DOHH2 (cell line): Measurements from ENCODE around the gene DNAI2.
"Not testable (repeated sequence)": the region's sequence is repeated elsewhere in the genome, so short reads cannot be mapped to it uniquely, and the experiment has no call there.

Experiments used
- H3F3A ChIP-seq: fragments of 200-600 bp; sonication (generic), shearing (Covaris generic); 2 replicates; pipeline ENCODE4 v1.6.0; 2016; ENCODE audit warnings: antibody characterized with exemption, mild to moderate bottlenecking; ENCODE audit not compliant: control insufficient read depth, insufficient read depth
- H3K27ac ChIP-seq: fragments of 200-600 bp; sonication (generic); 2 replicates; pipeline ENCODE4 v1.5.1; 2014; ENCODE audit warnings: low read depth, mild to moderate bottlenecking, low read length, moderate library complexity
- H3K27me3 ChIP-seq: fragments of 200-600 bp; sonication (generic); 2 replicates; pipeline ENCODE4 v1.6.1; 2014; ENCODE audit warnings: mild to moderate bottlenecking, low read length, mixed read lengths; ENCODE audit not compliant: control insufficient read depth
- H3K36me3 ChIP-seq: fragments of 200-600 bp; sonication (generic); 2 replicates; pipeline ENCODE4 v1.6.1; 2014; ENCODE audit warnings: mild to moderate bottlenecking, low read length, moderate library complexity, mixed read lengths; ENCODE audit not compliant: control insufficient read depth
- H3K4me1 ChIP-seq: fragments of 200-600 bp; sonication (generic); 2 replicates; pipeline ENCODE4 v1.6.1; 2014; ENCODE audit warnings: mild to moderate bottlenecking, low read length, mixed read lengths; ENCODE audit not compliant: control insufficient read depth
- H3K4me2 ChIP-seq: fragments of 200-600 bp; sonication (generic); 2 replicates; pipeline ENCODE4 v1.6.0; 2014; ENCODE audit warnings: mild to moderate bottlenecking, low read length, moderate library complexity
- H3K4me3 ChIP-seq: fragments of 200-600 bp; sonication (generic); 2 replicates; pipeline ENCODE4 v1.5.1; 2014; ENCODE audit warnings: mild to moderate bottlenecking, low read length, mixed read lengths
- H3K79me2 ChIP-seq: fragments of 200-600 bp; sonication (generic); 2 replicates; pipeline ENCODE4 v1.6.1; 2014; ENCODE audit warnings: mild to moderate bottlenecking, low read length, mixed read lengths; ENCODE audit not compliant: control insufficient read depth
- H3K9me2 ChIP-seq: fragments of 200-600 bp; sonication (generic); replicated peaks from 2 replicates; pipeline ENCODE4 v1.6.1; 2014; ENCODE audit warnings: mild to moderate bottlenecking, low read length, mixed read lengths; ENCODE audit not compliant: control insufficient read depth
- H3K9me3 ChIP-seq: fragments of 200-600 bp; sonication (generic); 2 replicates; pipeline ENCODE4 v1.6.1; 2014; ENCODE audit warnings: antibody characterized with exemption, low read length, mixed read lengths; ENCODE audit not compliant: control insufficient read depth, insufficient read depth
- H4K20me1 ChIP-seq: fragments of 200-600 bp; sonication (generic); 2 replicates; pipeline ENCODE4 v1.6.0; 2014; ENCODE audit warnings: low read depth, mild to moderate bottlenecking, antibody characterized with exemption, low read length, moderate library complexity; ENCODE audit not compliant: control insufficient read depth, insufficient read depth
- EZH2phosphoT487 ChIP-seq: fragments of 200-600 bp; sonication (generic); IDR thresholded peaks from 2 replicates; pipeline ENCODE4 v1.6.1; 2017; ENCODE audit warnings: borderline replicate concordance, mild to moderate bottlenecking, antibody characterized with exemption, low read length, moderate library complexity, mixed read lengths
- TF ChIP-seq, protein P1 (sequence below): fragments of 200-600 bp; sonication (generic); IDR thresholded peaks from one replicate; pipeline ENCODE4 v1.5.1; 2014; ENCODE audit warnings: antibody characterized with exemption, mild to moderate bottlenecking, low read depth, low read length; ENCODE audit not compliant: poor library complexity, severe bottlenecking

The DNAI2 gene

DNA sequence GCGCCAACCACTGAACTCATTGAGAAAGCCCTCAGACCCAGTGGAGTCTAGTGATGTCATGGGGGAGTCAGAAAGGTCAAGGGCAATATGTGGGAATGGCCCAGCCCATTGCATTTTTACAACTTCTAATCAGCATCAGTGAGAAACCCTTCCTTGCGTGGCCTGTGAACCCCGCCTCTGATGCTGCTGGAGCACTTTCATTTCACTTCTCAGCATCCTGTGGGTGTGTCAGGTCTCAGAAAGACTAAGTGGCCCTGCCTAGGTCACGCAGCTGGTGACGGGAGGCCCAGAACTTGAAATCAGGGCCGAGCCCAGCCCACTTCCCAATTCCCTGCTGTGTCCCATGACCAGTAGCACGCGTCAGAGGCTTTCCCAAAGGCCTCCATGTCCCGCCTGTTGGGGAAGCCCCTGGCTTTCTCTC lies 6.1 kb downstream of the DNAI2 start:
- TF ChIP-seq EZH2phosphoT487, result no peak
- no peak overlapping the region for H3K4me2 ChIP-seq
- H4K20me1 ChIP-seq, result no peaks in the 10 kb centered on the region
- no peaks in the 10 kb centered on the region for H3K4me1 ChIP-seq
- no peaks in the 10 kb centered on the region for H3K9me2 ChIP-seq
- no peaks in the 10 kb centered on the region for H3F3A ChIP-seq
- no peaks in the 10 kb centered on the region for H3K36me3 ChIP-seq
- no peaks in the 10 kb centered on the region for H3K9me3 ChIP-seq
- H3K27me3 ChIP-seq, result no peaks in the 10 kb centered on the region; the same call in 1 of the 2 replicates
- H3K4me3 ChIP-seq, result no peak overlapping the region
- H3K79me2 ChIP-seq, result no peaks in the 10 kb centered on the region
- H3K27ac ChIP-seq, result no peak overlapping the region

DNA sequence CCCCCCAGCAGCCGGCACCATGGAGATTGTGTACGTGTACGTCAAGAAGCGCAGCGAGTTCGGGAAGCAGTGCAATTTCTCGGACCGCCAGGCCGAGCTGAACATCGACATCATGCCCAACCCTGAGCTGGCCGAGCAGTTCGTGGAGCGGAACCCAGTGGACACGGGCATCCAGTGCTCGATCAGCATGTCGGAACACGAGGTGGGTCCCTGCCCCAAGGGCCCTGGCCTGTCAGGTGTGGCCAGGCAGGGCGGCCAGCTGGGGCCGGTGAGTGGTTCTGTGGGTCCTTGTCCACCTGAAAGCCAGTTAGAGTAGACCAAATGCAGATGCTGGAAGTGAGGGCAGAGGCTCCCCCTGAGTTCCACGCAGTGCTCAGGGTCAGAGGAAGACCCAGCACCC lies 7.8 kb downstream of the DNAI2 start:
- no peaks in the 10 kb centered on the region for H3K4me1 ChIP-seq
- no peak overlapping the region for H3K27ac ChIP-seq
- H3K27me3 ChIP-seq, result no peaks in the 10 kb centered on the region
- no peaks in the 10 kb centered on the region for H4K20me1 ChIP-seq
- TF ChIP-seq, protein P1, sequence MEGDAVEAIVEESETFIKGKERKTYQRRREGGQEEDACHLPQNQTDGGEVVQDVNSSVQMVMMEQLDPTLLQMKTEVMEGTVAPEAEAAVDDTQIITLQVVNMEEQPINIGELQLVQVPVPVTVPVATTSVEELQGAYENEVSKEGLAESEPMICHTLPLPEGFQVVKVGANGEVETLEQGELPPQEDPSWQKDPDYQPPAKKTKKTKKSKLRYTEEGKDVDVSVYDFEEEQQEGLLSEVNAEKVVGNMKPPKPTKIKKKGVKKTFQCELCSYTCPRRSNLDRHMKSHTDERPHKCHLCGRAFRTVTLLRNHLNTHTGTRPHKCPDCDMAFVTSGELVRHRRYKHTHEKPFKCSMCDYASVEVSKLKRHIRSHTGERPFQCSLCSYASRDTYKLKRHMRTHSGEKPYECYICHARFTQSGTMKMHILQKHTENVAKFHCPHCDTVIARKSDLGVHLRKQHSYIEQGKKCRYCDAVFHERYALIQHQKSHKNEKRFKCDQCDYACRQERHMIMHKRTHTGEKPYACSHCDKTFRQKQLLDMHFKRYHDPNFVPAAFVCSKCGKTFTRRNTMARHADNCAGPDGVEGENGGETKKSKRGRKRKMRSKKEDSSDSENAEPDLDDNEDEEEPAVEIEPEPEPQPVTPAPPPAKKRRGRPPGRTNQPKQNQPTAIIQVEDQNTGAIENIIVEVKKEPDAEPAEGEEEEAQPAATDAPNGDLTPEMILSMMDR, result no peak
- no peak for TF ChIP-seq EZH2phosphoT487
- H3K4me3 ChIP-seq, result no peak overlapping the region
- no peaks in the 10 kb centered on the region for H3K79me2 ChIP-seq
- no peak overlapping the region for H3K4me2 ChIP-seq
- H3K9me2 ChIP-seq, result no peaks in the 10 kb centered on the region
- H3F3A ChIP-seq, result no peaks in the 10 kb centered on the region
- H3K9me3 ChIP-seq, result no peaks in the 10 kb centered on the region
- H3K36me3 ChIP-seq, result no peaks in the 10 kb centered on the region

DNA sequence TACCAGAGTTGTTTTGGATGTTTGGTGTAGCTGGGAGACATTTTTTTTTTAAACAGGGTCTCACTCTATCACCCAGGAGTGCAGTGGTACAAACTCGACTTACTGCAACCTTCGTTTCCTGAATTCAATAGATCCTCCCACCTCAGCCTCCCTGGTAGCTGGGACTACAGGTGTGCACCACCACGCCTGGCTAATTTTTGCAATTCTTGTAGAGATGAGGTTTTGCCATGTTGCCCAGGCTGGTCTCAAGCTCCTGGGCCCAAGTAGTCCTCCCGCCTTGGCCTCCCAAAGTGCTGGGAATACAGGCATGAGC lies 8.2 kb downstream of the DNAI2 start:
- H3K36me3 ChIP-seq, H3K9me3 ChIP-seq, H3K27ac ChIP-seq, H3K9me2 ChIP-seq, H3K27me3 ChIP-seq, H3K4me2 ChIP-seq, H3F3A ChIP-seq, H3K4me1 ChIP-seq, H4K20me1 ChIP-seq, H3K79me2 ChIP-seq, H3K4me3 ChIP-seq: not testable (repeated sequence)

DNA sequence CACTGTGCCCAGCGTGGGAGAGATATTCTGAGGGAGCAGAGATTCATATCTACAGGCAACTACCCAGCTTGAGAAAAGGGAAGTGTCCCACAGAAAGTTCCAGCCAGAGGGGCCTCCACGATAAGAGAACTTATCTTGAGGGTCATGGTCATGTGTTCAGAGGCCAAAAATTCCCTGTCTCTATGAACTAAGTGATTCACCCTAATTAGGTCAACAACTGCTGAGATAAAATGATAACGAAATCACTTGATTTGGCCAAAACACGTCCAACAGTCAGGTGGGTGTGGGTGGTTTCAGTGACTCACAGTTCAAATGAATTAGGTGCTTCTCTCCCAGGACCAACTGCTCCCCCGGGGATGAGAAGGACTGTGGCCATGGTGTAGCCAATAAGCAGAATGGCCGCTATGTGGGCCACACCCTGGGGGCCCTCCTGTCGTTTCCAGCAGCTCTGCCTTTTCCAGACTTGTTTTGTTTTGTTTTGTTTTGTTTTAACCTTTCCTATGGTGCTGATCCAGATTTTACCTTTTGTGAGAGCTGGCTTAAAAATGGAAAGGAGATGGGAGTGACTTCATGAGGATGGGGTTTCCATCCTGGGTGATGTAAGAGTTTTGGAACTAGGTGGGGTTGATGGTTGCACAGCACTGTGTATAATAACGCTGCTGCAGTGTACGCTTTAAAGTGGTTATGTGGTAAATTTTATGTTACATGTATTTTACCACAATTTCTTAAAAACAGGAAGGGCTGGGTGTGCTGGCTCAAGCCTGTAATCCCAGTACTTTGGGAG lies 8.7 kb downstream of the DNAI2 start:
- H3K27me3 ChIP-seq, result no peaks in the 10 kb centered on the region
- H3K4me2 ChIP-seq, result no peak overlapping the region
- no peaks in the 10 kb centered on the region for H3K36me3 ChIP-seq
- TF ChIP-seq, protein P1, result no peak
- TF ChIP-seq EZH2phosphoT487, result no peak
- no peaks in the 10 kb centered on the region for H3K79me2 ChIP-seq
- H3F3A ChIP-seq, result no peaks in the 10 kb centered on the region
- H3K9me3 ChIP-seq, result no peaks in the 10 kb centered on the region
- no peak overlapping the region for H3K4me3 ChIP-seq
- H4K20me1 ChIP-seq, result no peaks in the 10 kb centered on the region
- H3K4me1 ChIP-seq, result no peaks in the 10 kb centered on the region
- no peak overlapping the region for H3K27ac ChIP-seq
- H3K9me2 ChIP-seq, result no peaks in the 10 kb centered on the region
